Esophagus (tissue), 2 donors: ENCODE data around the gene TASP1. TPM values are rescaled to one million over a fixed set of nuclear protein-coding genes. Genes with fewer than 3 reads are reported as not detected.
"Not testable (repeated sequence)": the region's sequence is repeated elsewhere in the genome, so short reads cannot be mapped to it uniquely, and the experiment has no call there.

Source experiments
- H3K27ac ChIP-seq, 2 donors: one replicate each; pipeline ENCODE4 v1.5.1; 2013; ENCODE audit warnings: low read depth in 2 of 2, mild to moderate bottlenecking in 2 of 2, inconsistent platforms in 1 of 2, low read length in 1 of 2, moderate library complexity in 1 of 2
- H3K27me3 ChIP-seq, 2 donors: one replicate each; pipeline ENCODE4 v1.6.1; 2013; ENCODE audit warnings: low read length in 2 of 2, control low read depth in 1 of 2, mild to moderate bottlenecking in 1 of 2; ENCODE audit not compliant: insufficient read depth in 2 of 2, control insufficient read depth in 1 of 2
- H3K36me3 ChIP-seq, 2 donors: one replicate each; pipeline ENCODE4 v1.6.1; 2013; ENCODE audit warnings: low read length in 1 of 2; ENCODE audit not compliant: control insufficient read depth in 2 of 2, insufficient read depth in 2 of 2
- H3K4me1 ChIP-seq, 2 donors: one replicate each; pipeline ENCODE4 v1.6.1; 2013; ENCODE audit warnings: low read length in 1 of 2; ENCODE audit not compliant: control insufficient read depth in 2 of 2, insufficient read depth in 2 of 2
- H3K4me3 ChIP-seq, 2 donors: one replicate each; pipeline ENCODE4 v1.5.1; 2013; ENCODE audit warnings: low read length in 2 of 2, mild to moderate bottlenecking in 2 of 2, low read depth in 1 of 2, moderate library complexity in 1 of 2
- H3K9me3 ChIP-seq, 2 donors: one replicate each; pipeline ENCODE4 v1.6.1; 2013; ENCODE audit warnings: mild to moderate bottlenecking in 2 of 2, low read depth in 1 of 2, low read length in 1 of 2, moderate library complexity in 1 of 2; ENCODE audit not compliant: control insufficient read depth in 2 of 2, insufficient read depth in 1 of 2
- WGBS, 2 donors: extraction: QIAGEN DNeasy Blood & Tissue Kit; methylation state at CpG; one replicate each; pipeline ENCODE4 v1.1.7; 2013; 5-methylcytosine and 5-hydroxymethylcytosine counted together
- polyA plus RNA-seq, 2 donors: library from polyadenylated mRNA; stranded (reverse); fragments of 200-250 nt; gene quantifications; one replicate each; pipeline ENCODE4 v1.2.3, GENCODE V29; 2013
- donor health status: healthy with polysubstance abuse.
- donor health status: Bipolar disorder and iron deficiency.

Gene TASP1
- polyA plus RNA-seq, 2 donors, result 3.5 to 4.9 TPM

- not testable (repeated sequence) for H3K36me3 ChIP-seq, H3K9me3 ChIP-seq, H3K4me1 ChIP-seq, H3K4me3 ChIP-seq, H3K27me3 ChIP-seq, H3K27ac ChIP-seq
- WGBS, 2 donors, result 94 to 97% methylated on average over 6 of the region's 6 CpGs
These were observed 280.9 kb downstream of the TASP1 start for GRCh38 chr20:13357782-13358181.

DNA sequence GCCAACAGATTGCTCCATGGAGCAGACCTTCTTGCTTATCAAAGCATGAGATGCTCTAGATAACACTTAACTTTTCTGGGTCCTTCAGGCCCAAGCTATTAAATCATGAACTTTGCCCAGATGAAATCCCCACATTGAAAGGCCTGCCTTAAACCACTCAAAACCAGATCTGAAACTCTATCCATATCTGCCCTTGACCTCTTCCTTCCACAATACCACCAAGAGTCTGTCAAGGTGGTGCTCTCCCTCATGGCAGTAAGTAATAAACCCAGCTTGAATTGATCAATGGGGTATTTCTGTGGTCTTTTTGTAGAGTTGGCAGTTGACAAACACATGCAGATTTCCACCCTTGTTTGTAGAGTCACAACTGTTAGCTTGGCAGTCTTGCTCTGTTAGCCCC, 282.1 kb downstream of the TASP1 start:
- no peak overlapping the region for H3K4me3 ChIP-seq
- no peak overlapping the region for H3K27ac ChIP-seq
- no peaks in the 10 kb centered on the region for H3K27me3 ChIP-seq
- no peaks in the 10 kb centered on the region for H3K4me1 ChIP-seq
- H3K36me3 ChIP-seq, result no peaks in the 10 kb centered on the region
- no peaks in the 10 kb centered on the region for H3K9me3 ChIP-seq

GRCh38 chr20:13355941-13356486, 282.7 kb downstream of the TASP1 start:
- Histone ChIP-seq H3K4me1 (no peaks in the 10 kb centered on the region), H3K27ac (no peak overlapping the region), H3K27me3 (no peaks in the 10 kb centered on the region), H3K36me3 (no peaks in the 10 kb centered on the region), H3K9me3 (no peaks in the 10 kb centered on the region), H3K4me3 (no peak overlapping the region)

GRCh38 chr20:13355411-13355810, 283.3 kb downstream of the TASP1 start:
- Histone ChIP-seq H3K4me3 (no peak overlapping the region), H3K27ac (no peak overlapping the region)
- 33 to 61% methylated on average over 3 of the region's 3 CpGs for WGBS, 2 donors

GRCh38 chr20:13353261-13353945, 285.3 kb downstream of the TASP1 start:
- Histone ChIP-seq H3K4me3 (no peak overlapping the region), H3K27ac (no peak overlapping the region), H3K9me3 (no peaks in the 10 kb centered on the region), H3K36me3 (no peaks in the 10 kb centered on the region), H3K27me3 (no peaks in the 10 kb centered on the region), H3K4me1 (no peaks in the 10 kb centered on the region)
- 94 to 95% methylated on average over 2 of the region's 2 CpGs for WGBS, 2 donors

More at GRCh38 chr20:13355411-13355810, 283.3 kb downstream of the TASP1 start:
- H3K36me3 ChIP-seq, result no peaks in the 10 kb centered on the region
- no peaks in the 10 kb centered on the region for H3K4me1 ChIP-seq
- H3K9me3 ChIP-seq, result no peaks in the 10 kb centered on the region
- H3K27me3 ChIP-seq, result no peaks in the 10 kb centered on the region

GRCh38 chr20:13349235-13349604, 289.5 kb downstream of the TASP1 start:
- Histone ChIP-seq H3K27me3 (no peaks in the 10 kb centered on the region), H3K36me3 (no peaks in the 10 kb centered on the region), H3K4me3 (no peak overlapping the region), H3K9me3 (no peaks in the 10 kb centered on the region), H3K4me1 (no peaks in the 10 kb centered on the region), H3K27ac (no peak overlapping the region)
- WGBS, 2 donors, result 77 to 86% methylated on average over 4 of the region's 4 CpGs

- H3K4me1 ChIP-seq, result no peaks in the 10 kb centered on the region
- 42 to 64% methylated on average over 9 of the region's 9 CpGs for WGBS, 2 donors
- no peaks in the 10 kb centered on the region for H3K9me3 ChIP-seq
- no peak overlapping the region for H3K27ac ChIP-seq
- no peak overlapping the region for H3K4me3 ChIP-seq
- no peaks in the 10 kb centered on the region for H3K27me3 ChIP-seq
- no peaks in the 10 kb centered on the region for H3K36me3 ChIP-seq
These were observed 290.2 kb downstream of the TASP1 start for GRCh38 chr20:13348311-13349234.

- no peaks in the 10 kb centered on the region for H3K27me3 ChIP-seq
- no peaks in the 10 kb centered on the region for H3K36me3 ChIP-seq
- no peaks in the 10 kb centered on the region for H3K4me1 ChIP-seq
- no peak overlapping the region for H3K4me3 ChIP-seq
- H3K9me3 ChIP-seq, result no peaks in the 10 kb centered on the region
- 90 to 92% methylated on average over 9 of the region's 9 CpGs for WGBS, 2 donors
- no peak overlapping the region for H3K27ac ChIP-seq
These were observed 294.1 kb downstream of the TASP1 start for GRCh38 chr20:13344671-13345070.

- Histone ChIP-seq H3K36me3 (no peaks in the 10 kb centered on the region), H3K27me3 (no peaks in the 10 kb centered on the region), H3K4me3 (no peak overlapping the region), H3K4me1 (no peaks in the 10 kb centered on the region), H3K27ac (no peak overlapping the region), H3K9me3 (no peaks in the 10 kb centered on the region)
- WGBS, 2 donors, result 86 to 90% methylated on average over 12 of the region's 12 CpGs
These were observed 296.1 kb downstream of the TASP1 start for GRCh38 chr20:13342469-13343242.
